22Rv1 (cell line): ENCODE results near the gene RNF20.
"Not testable (repeated sequence)": the region's sequence is repeated elsewhere in the genome, so short reads cannot be mapped to it uniquely, and the experiment has no call there.

Source experiments
- ZFX ChIP-seq: fragments of 450-650 bp; IDR thresholded peaks from 2 replicates; pipeline ENCODE4 v1.6.1; 2017; ENCODE audit warnings: antibody characterized with exemption, borderline replicate concordance
- TF ChIP-seq, protein P1 (sequence below): fragments of 450-650 bp; IDR thresholded peaks from 2 replicates; pipeline ENCODE4 v1.5.1; 2017; ENCODE audit warnings: mild to moderate bottlenecking

- TF ChIP-seq, protein P1, sequence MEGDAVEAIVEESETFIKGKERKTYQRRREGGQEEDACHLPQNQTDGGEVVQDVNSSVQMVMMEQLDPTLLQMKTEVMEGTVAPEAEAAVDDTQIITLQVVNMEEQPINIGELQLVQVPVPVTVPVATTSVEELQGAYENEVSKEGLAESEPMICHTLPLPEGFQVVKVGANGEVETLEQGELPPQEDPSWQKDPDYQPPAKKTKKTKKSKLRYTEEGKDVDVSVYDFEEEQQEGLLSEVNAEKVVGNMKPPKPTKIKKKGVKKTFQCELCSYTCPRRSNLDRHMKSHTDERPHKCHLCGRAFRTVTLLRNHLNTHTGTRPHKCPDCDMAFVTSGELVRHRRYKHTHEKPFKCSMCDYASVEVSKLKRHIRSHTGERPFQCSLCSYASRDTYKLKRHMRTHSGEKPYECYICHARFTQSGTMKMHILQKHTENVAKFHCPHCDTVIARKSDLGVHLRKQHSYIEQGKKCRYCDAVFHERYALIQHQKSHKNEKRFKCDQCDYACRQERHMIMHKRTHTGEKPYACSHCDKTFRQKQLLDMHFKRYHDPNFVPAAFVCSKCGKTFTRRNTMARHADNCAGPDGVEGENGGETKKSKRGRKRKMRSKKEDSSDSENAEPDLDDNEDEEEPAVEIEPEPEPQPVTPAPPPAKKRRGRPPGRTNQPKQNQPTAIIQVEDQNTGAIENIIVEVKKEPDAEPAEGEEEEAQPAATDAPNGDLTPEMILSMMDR = not testable (repeated sequence)
- not testable (repeated sequence) for TF ChIP-seq ZFX
Observed at GRCh38 chr9:101590074-101590473, 56.4 kb downstream of the RNF20 start.
